ENCODE data around the gene KPNA6. TPM values are rescaled to one million over a fixed set of nuclear protein-coding genes. Genes with fewer than 3 reads are reported as not detected.

The KPNA6 gene
- total RNA-seq, 1 donor from 2014 or later: 95.3 TPM

DNA sequence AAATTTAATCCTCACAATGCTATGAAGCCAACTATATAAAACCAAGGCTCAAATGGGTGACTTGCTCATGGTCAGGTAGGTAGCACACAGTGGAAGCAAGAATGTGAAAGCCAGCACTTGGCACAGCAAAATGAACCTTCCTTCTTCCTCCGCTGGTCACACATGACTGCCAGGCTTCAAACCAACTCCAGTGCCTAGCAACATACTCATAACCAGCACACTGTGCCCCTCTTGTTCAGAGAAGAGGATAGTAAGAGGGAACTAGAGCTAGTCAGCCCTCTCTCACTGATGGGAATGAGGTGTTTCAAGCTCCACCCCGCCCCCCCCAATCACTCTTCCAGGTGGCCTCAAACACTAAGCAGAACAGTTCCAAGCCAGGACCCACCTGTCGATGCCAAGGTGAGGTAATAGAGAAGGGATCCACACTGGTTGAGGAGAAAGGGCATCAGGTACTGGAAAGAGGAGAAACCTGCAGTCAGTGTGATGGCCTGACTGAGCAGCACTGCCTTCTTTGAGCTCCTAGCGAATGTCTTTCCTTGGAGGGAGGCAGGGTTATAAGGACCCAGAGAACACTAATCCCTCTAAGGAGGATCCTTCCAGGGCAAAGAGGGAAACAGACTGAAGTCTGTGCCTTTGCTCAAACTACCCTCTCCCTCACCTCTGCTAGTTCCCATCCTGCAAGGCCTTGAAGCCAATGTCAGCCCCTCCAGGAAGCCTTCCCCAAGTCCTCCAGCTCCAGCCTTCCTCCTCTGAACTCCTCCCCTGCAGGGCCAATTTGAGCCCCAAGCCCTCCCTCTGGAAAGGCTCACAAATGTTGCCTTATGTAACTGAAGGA lies 113.1 kb downstream of the KPNA6 start:
- no peaks in the 10 kb centered on the region for H3K9me3 Mint-ChIP-seq (ENCODE audit: unreplicated experiment)
- peaks cover 23% of the 10 kb centered on the region for H3K4me1 Mint-ChIP-seq (ENCODE audit: unreplicated experiment)
- peak overlapping the region; percentile 99 for H3K27ac Mint-ChIP-seq (ENCODE audit: unreplicated experiment)
- TF ChIP-seq, protein P1, sequence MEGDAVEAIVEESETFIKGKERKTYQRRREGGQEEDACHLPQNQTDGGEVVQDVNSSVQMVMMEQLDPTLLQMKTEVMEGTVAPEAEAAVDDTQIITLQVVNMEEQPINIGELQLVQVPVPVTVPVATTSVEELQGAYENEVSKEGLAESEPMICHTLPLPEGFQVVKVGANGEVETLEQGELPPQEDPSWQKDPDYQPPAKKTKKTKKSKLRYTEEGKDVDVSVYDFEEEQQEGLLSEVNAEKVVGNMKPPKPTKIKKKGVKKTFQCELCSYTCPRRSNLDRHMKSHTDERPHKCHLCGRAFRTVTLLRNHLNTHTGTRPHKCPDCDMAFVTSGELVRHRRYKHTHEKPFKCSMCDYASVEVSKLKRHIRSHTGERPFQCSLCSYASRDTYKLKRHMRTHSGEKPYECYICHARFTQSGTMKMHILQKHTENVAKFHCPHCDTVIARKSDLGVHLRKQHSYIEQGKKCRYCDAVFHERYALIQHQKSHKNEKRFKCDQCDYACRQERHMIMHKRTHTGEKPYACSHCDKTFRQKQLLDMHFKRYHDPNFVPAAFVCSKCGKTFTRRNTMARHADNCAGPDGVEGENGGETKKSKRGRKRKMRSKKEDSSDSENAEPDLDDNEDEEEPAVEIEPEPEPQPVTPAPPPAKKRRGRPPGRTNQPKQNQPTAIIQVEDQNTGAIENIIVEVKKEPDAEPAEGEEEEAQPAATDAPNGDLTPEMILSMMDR (IDR thresholded peaks at IDR 0.05; ENCODE audit: unreplicated experiment): no peak
- DNase-seq (ENCODE audit: low spot score): no peak
- peak overlapping the region; percentile 97 for H3K4me3 Mint-ChIP-seq (ENCODE audit: unreplicated experiment)
- H3K36me3 Mint-ChIP-seq (ENCODE audit: low read depth, unreplicated experiment): peaks cover 13% of the 10 kb centered on the region
- H3K27me3 Mint-ChIP-seq (ENCODE audit: unreplicated experiment): peaks cover 4% of the 10 kb centered on the region

DNA sequence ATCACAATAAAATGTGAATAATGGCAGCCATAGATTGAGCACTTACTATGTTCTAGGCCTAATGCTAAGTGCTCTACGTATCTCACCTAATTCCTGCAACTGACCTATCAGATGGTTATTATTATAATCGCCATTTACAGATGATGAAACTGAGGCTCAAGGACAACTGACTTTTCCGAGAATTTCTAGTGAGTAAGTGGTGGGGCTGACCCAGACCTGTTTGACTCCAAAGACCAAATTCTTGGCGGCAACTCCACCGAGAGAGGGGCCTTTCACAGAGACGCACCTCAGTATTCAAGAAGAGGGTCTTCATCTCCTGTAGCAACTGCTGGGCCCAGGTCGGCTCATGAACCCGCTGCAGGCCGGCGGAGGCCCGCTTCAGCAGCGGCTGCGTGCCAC lies 113.7 kb downstream of the KPNA6 start:
- H3K36me3 Mint-ChIP-seq (ENCODE audit: low read depth, unreplicated experiment): peaks cover 8% of the 10 kb centered on the region
- H3K9me3 Mint-ChIP-seq (ENCODE audit: unreplicated experiment): no peaks in the 10 kb centered on the region
- H3K27ac Mint-ChIP-seq (ENCODE audit: unreplicated experiment): peak overlapping the region; percentile 99
- H3K27me3 Mint-ChIP-seq (ENCODE audit: unreplicated experiment): peaks cover 4% of the 10 kb centered on the region
- TF ChIP-seq, protein P1 (IDR thresholded peaks at IDR 0.05; ENCODE audit: unreplicated experiment): no peak
- peaks cover 19% of the 10 kb centered on the region for H3K4me1 Mint-ChIP-seq (ENCODE audit: unreplicated experiment)
- H3K4me3 Mint-ChIP-seq (ENCODE audit: unreplicated experiment): peak overlapping the region; percentile 97
- no peak for DNase-seq (ENCODE audit: low spot score)

DNA sequence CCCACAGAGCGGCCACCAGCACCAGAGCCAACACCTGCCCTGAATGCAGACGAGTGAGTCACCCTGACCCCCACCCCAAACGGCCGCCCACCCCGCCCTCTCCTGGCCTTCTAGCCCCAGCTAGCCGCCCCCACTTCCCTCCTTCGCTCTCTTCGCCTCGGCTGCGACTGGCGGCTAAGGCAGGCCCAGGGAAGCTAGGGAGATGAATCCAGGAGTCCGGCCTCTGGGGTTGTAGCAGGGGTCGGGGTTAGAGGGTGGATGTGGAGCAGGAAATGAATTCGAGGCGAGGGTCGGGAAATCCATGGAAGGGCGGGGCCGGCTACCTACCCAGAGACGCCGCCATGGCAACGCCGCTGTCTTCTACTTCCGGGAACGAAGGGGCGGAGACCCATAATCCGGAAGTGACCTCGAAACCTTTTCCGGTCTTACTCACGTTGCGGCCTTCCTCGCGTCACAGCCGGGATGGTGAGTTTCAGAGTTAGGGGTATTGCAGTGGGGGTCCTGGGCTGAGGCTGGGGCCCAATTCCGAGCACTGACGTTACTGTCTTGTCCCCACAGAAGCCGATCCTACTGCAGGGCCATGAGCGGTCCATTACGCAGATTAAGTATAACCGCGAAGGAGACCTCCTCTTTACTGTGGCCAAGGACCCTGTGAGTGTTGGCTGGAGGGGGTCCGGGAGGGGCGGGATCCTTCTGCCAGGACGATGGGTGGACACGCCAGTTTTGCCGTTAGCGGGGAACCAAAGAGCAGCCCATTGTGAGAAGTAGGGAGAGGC lies 114.3 kb downstream of the KPNA6 start, which contains the start of the genes EIF3I and TMEM234:
EIF3I (plus strand) TSS at position 428 of the 776 bp plus-strand sequence; CDS start at position 463, 35 bp downstream.
TMEM234 (minus strand) TSS at position 374 of the 776 bp plus-strand sequence; CDS start at position 343, 31 bp downstream.
- peaks cover 16% of the 10 kb centered on the region for H3K4me1 Mint-ChIP-seq (ENCODE audit: unreplicated experiment)
- H3K36me3 Mint-ChIP-seq (ENCODE audit: low read depth, unreplicated experiment): peaks cover 8% of the 10 kb centered on the region
- H3K27me3 Mint-ChIP-seq (ENCODE audit: unreplicated experiment): peaks cover 4% of the 10 kb centered on the region
- TF ChIP-seq, protein P1 (IDR thresholded peaks at IDR 0.05; ENCODE audit: unreplicated experiment): no peak
- peak within 1 kb of the TSS; percentile 97 for H3K4me3 Mint-ChIP-seq (ENCODE audit: unreplicated experiment)
- no peaks in the 10 kb centered on the region for H3K9me3 Mint-ChIP-seq (ENCODE audit: unreplicated experiment)
- H3K27ac Mint-ChIP-seq (ENCODE audit: unreplicated experiment): peak within 1 kb of the TSS; percentile 99
- peak; percentile 90 for DNase-seq (ENCODE audit: low spot score)

DNA sequence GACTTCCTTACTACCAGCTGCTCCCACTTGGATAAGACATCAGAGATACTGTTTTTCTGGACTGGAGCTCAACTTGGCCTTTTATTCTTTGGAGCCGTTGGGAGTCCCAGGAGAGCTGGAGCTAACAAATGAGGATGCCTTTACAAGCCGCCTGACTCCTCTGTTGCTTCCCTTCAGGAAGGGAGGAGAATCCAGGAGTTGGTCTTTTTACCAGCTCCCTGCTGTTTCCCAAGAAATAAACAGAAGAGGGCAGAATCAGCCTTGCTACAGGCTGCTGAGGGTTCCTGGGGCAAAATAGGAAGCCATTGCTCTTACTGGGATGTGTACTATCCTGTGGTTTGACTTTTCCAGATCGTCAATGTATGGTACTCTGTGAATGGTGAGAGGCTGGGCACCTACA lies 115.8 kb downstream of the KPNA6 start:
- H3K4me3 Mint-ChIP-seq (ENCODE audit: unreplicated experiment): peak overlapping the region; percentile 97
- H3K27ac Mint-ChIP-seq (ENCODE audit: unreplicated experiment): peak overlapping the region; percentile 99
- H3K27me3 Mint-ChIP-seq (ENCODE audit: unreplicated experiment): peaks cover 4% of the 10 kb centered on the region
- peaks cover 18% of the 10 kb centered on the region for H3K36me3 Mint-ChIP-seq (ENCODE audit: low read depth, unreplicated experiment)
- no peaks in the 10 kb centered on the region for H3K9me3 Mint-ChIP-seq (ENCODE audit: unreplicated experiment)
- no peak for DNase-seq (ENCODE audit: low spot score)
- H3K4me1 Mint-ChIP-seq (ENCODE audit: unreplicated experiment): peaks cover 16% of the 10 kb centered on the region
- TF ChIP-seq, protein P1 (IDR thresholded peaks at IDR 0.05; ENCODE audit: unreplicated experiment): no peak

All from endothelial cell (in vitro differentiated cells).